Neuronal stem cell (in vitro differentiated cells): ENCODE data around the gene SAPCD2.

Experiments
- DNase-seq: peaks from one replicate; pipeline ENCODE4 v3.0.0-alpha.2; 2013; ENCODE audit warnings: low spot score
- H2AFZ ChIP-seq: one replicate; pipeline ENCODE4 v1.6.1; 2013; ENCODE audit warnings: mild to moderate bottlenecking, low read length, inconsistent platforms
- H2AK5ac ChIP-seq: 2 replicates; pipeline ENCODE4 v1.6.1; 2013; ENCODE audit warnings: low read depth, mild to moderate bottlenecking, inconsistent platforms, low read length, moderate library complexity, mixed read lengths
- H2BK120ac ChIP-seq: 2 replicates; pipeline ENCODE4 v1.6.1; 2013; ENCODE audit warnings: low read depth, mild to moderate bottlenecking, inconsistent platforms, low read length, moderate library complexity, mixed read lengths
- H2BK12ac ChIP-seq: one replicate; pipeline ENCODE4 v1.6.1; 2013; ENCODE audit warnings: low read length, inconsistent platforms
- H2BK15ac ChIP-seq: 2 replicates; pipeline ENCODE4 v1.6.1; 2013; ENCODE audit warnings: mild to moderate bottlenecking, low read length, inconsistent platforms, mixed read lengths
- H2BK5ac ChIP-seq: one replicate; pipeline ENCODE4 v1.6.1; 2013; ENCODE audit warnings: inconsistent platforms, mild to moderate bottlenecking, low read length, moderate library complexity
- H3K14ac ChIP-seq: one replicate; pipeline ENCODE4 v1.6.1; 2013; ENCODE audit warnings: low read length, inconsistent platforms
- H3K18ac ChIP-seq: 2 replicates; pipeline ENCODE4 v1.6.1; 2013; ENCODE audit warnings: low read length, inconsistent platforms
- H3K23ac ChIP-seq: 2 replicates; pipeline ENCODE4 v1.6.1; 2013; ENCODE audit warnings: low read depth, mild to moderate bottlenecking, mixed read lengths, low read length, inconsistent platforms; ENCODE audit not compliant: poor library complexity
- H3K27ac ChIP-seq: replicated peaks from 3 replicates; pipeline ENCODE4 v1.5.1; 2013; ENCODE audit warnings: low read length, inconsistent platforms
- H3K27me3 ChIP-seq, 3 experiments: 2 replicates each; pipeline ENCODE4 v1.6.1; 2013; ENCODE audit warnings: low read length in 3 of 3, mild to moderate bottlenecking in 2 of 3, inconsistent platforms in 1 of 3, low read depth in 1 of 3, mixed read lengths in 1 of 3, moderate library complexity in 1 of 3; ENCODE audit not compliant: control insufficient read depth in 3 of 3, insufficient read depth in 3 of 3
- H3K36me3 ChIP-seq, 2 donors: replicated peaks in 1 of 2; 2 replicates each; pipeline ENCODE4 v1.6.1; 2013; ENCODE audit warnings: low read length in 2 of 2; ENCODE audit not compliant: control insufficient read depth in 2 of 2, insufficient read depth in 2 of 2
- H3K4ac ChIP-seq: 2 replicates; pipeline ENCODE4 v1.6.1; 2013; ENCODE audit warnings: inconsistent platforms, mild to moderate bottlenecking, low read length, moderate library complexity
- H3K4me1 ChIP-seq, 2 donors: 1 replicate in 1 of 2; 2 replicates in 1 of 2; pipeline ENCODE4 v1.6.1; 2013; ENCODE audit warnings: low read length in 2 of 2, low read depth in 1 of 2; ENCODE audit not compliant: control insufficient read depth in 2 of 2, insufficient read depth in 1 of 2
- H3K4me2 ChIP-seq: one replicate; pipeline ENCODE4 v1.6.1; 2013; ENCODE audit warnings: mild to moderate bottlenecking, low read length, inconsistent platforms; ENCODE audit not compliant: insufficient read depth, poor library complexity, severe bottlenecking
- H3K4me3 ChIP-seq, 2 donors: 2 replicates each; pipeline ENCODE4 v1.5.1; 2013; ENCODE audit warnings: low read length in 2 of 2, mild to moderate bottlenecking in 2 of 2, inconsistent platforms in 1 of 2, moderate library complexity in 1 of 2
- H3K79me1 ChIP-seq: one replicate; pipeline ENCODE4 v1.6.1; 2013; ENCODE audit warnings: low read depth, mild to moderate bottlenecking, inconsistent platforms, low read length, moderate library complexity
- H3K9ac ChIP-seq: one replicate; pipeline ENCODE4 v1.6.1; 2013; ENCODE audit warnings: mild to moderate bottlenecking, low read depth, low read length, inconsistent platforms; ENCODE audit not compliant: poor library complexity
- H3K9me3 ChIP-seq, 2 donors: replicated peaks in 1 of 2; 2 replicates each; pipeline versions ENCODE3 to v1.6.1; 2013; ENCODE audit warnings: low read length in 2 of 2, mild to moderate bottlenecking in 2 of 2, inconsistent platforms in 1 of 2, low read depth in 1 of 2, mixed read lengths in 1 of 2, moderate library complexity in 1 of 2; ENCODE audit not compliant: control insufficient read depth in 2 of 2, insufficient read depth in 1 of 2
- H4K8ac ChIP-seq: one replicate; pipeline ENCODE4 v1.6.1; 2013; ENCODE audit warnings: low read depth, mild to moderate bottlenecking, inconsistent platforms, low read length, moderate library complexity
- H4K91ac ChIP-seq: one replicate; pipeline ENCODE4 v1.6.1; 2013; ENCODE audit warnings: low read length, low read depth, mild to moderate bottlenecking, inconsistent platforms; ENCODE audit not compliant: poor library complexity
- WGBS, 2 donors: extraction: QIAGEN DNeasy Blood & Tissue Kit; methylation state at CpG; one replicate each; pipeline ENCODE4 v1.1.7; 2013; ENCODE audit warnings: missing lambda C conversion rate in 2 of 2, mixed read lengths in 1 of 2; ENCODE audit not compliant: insufficient read length in 2 of 2, insufficient replicate concordance in 1 of 2; ENCODE audit errors: extremely low coverage in 2 of 2; 5-methylcytosine and 5-hydroxymethylcytosine counted together

The SAPCD2 gene

DNA sequence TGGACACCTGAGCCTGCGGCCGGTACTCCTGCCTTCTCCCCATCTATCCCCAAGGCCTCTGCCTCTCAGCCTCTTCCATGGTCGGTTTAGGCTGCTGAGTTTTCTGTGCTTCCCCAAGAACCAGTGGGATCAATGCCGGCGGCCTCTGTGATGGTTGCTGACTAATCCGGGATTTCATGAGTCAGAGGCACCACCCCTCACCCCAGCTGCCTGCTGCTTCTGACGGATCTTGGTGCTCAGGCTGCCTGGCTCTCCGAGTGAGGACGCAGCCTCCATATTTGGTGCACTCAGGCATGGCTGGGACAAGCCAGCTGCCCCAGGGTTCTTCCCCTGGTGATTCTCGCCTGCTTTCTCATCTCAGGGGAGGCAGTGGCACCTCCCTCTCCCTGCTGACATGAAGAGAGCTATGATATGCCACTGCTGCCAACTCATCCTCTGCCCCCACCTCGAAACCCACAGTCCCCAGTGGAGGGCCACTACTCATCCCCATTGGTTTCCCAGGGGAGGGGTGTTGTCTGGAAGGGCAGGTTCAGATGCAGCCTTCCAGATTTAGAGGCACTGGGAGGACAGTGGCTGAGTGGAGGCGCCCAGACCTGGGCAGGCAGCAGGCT, 13.1 kb upstream of the SAPCD2 start:
- H3K27ac ChIP-seq = no peak overlapping the region
- no CpG with 5 or more reads among the region's 12 CpGs for WGBS, 2 donors
- no peak for DNase-seq

GRCh38 chr9:137082925-137083290, 12.6 kb upstream of the SAPCD2 start:
- no peak overlapping the region for H3K4ac ChIP-seq
- DNase-seq = no peak
- H3K14ac ChIP-seq = no peak overlapping the region
- peak overlapping the region; percentile 44 for H2AK5ac ChIP-seq
- H3K9ac ChIP-seq = no peak overlapping the region
- peaks cover 0 to 10% of the 10 kb centered on the region in 2 donors for H3K9me3 ChIP-seq
- no CpG with 5 or more reads among the region's 8 CpGs for WGBS, 2 donors
- peak overlapping the region; percentile 20 for H2BK15ac ChIP-seq
- no peak overlapping the region for H2BK120ac ChIP-seq
- H2BK12ac ChIP-seq = no peak overlapping the region
- H3K4me1 ChIP-seq = peaks cover 17 to 22% of the 10 kb centered on the region in 2 donors
- H3K36me3 ChIP-seq = no peaks in the 10 kb centered on the region
- H3K27me3 ChIP-seq = peaks cover 21 to 70% (median 52%) of the 10 kb centered on the region in 3 experiments
- no peak overlapping the region for H3K4me2 ChIP-seq
- no peak overlapping the region for H3K27ac ChIP-seq
- H4K8ac ChIP-seq = no peak overlapping the region
- no peak overlapping the region for H3K4me3 ChIP-seq
- H4K91ac ChIP-seq = no peak overlapping the region
- H2BK5ac ChIP-seq = no peak overlapping the region
- H3K23ac ChIP-seq = no peak overlapping the region
- no peak overlapping the region for H3K18ac ChIP-seq
- no peak overlapping the region for H2AFZ ChIP-seq
- H3K79me1 ChIP-seq = peaks cover 7% of the 10 kb centered on the region

More for the DNA sequence above, 13.1 kb upstream of the SAPCD2 start:
- no peak overlapping the region for H2BK12ac ChIP-seq
- H2BK120ac ChIP-seq = no peak overlapping the region
- no peak overlapping the region for H2BK15ac ChIP-seq
- H2AK5ac ChIP-seq = peak overlapping the region; percentile 54
- H3K4me2 ChIP-seq = no peak overlapping the region
- peak overlapping the region; percentile 27 for H2AFZ ChIP-seq
- peaks cover 0 to 7% of the 10 kb centered on the region in 2 donors for H3K9me3 ChIP-seq
- H2BK5ac ChIP-seq = no peak overlapping the region
- no peak overlapping the region for H3K9ac ChIP-seq
- peak overlapping the region in 1 of 2 donors; percentile 18 for H3K4me3 ChIP-seq
- H3K36me3 ChIP-seq = peaks cover 0 to 5% of the 10 kb centered on the region in 2 donors
- H3K14ac ChIP-seq = no peak overlapping the region
- H4K91ac ChIP-seq = no peak overlapping the region
- H3K79me1 ChIP-seq = peaks cover 3% of the 10 kb centered on the region
- no peak overlapping the region for H4K8ac ChIP-seq
- H3K18ac ChIP-seq = no peak overlapping the region
- no peak overlapping the region for H3K4ac ChIP-seq
- no peak overlapping the region for H3K23ac ChIP-seq
- peaks cover 14 to 23% of the 10 kb centered on the region in 2 donors for H3K4me1 ChIP-seq
- peaks cover 15 to 64% (median 46%) of the 10 kb centered on the region in 3 experiments for H3K27me3 ChIP-seq

DNA sequence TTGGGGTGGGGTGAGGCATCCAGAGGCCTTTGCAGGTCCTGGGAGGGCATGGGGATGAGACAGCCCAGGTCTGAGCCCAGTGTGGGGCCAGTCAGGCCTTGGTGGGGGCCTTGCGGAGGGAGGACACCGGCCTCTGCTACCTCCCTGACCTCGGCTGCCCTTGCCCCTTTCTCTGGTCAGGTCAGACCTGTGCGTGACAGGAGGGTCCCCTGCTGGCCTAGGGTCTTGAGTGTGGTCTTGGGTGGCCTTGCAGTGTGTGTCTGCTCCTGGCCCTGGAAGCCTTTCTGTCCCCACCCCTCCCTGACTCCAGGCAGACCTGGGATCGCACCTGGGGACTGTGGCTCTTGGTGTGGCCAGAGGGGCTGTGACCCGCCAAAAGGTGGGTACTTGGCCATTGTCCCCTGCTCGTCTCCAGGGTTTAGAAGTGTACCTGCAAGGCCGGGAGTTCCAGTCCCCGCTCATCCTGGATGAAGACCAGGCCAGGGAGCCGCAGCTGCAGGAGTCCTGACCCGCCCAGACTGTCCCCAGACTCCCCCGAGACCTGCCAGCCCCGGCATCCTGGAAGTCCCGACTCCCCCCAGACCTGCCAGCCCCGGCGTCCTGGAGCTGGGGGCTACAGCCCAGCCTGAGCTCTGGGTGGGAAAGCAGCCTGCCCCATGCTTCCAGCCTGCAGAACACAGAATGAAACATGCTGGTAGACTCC, 12.0 kb upstream of the SAPCD2 start:
- Histone ChIP-seq H3K4me3 (peak overlapping the region in 1 of 2 donors; percentile 48), H2BK15ac (peak overlapping the region; percentile 93), H3K9ac (peak overlapping the region; percentile 77), H3K4me1 (peaks cover 14 to 17% of the 10 kb centered on the region in 2 donors), H2BK120ac (no peak overlapping the region), H3K4ac (no peak overlapping the region), H3K27me3 (peaks cover 26 to 76% (median 58%) of the 10 kb centered on the region in 3 experiments), H3K36me3 (no peaks in the 10 kb centered on the region), H2BK12ac (no peak overlapping the region), H3K4me2 (no peak overlapping the region), H3K27ac (no peak overlapping the region), H4K8ac (no peak overlapping the region), H3K18ac (peak overlapping the region; percentile 57), H2BK5ac (no peak overlapping the region), H4K91ac (no peak overlapping the region), H3K14ac (no peak overlapping the region), H2AFZ (no peak overlapping the region), H2AK5ac (peak overlapping the region; percentile 44), H3K79me1 (peaks cover 7% of the 10 kb centered on the region), H3K9me3 (peaks cover 0 to 10% of the 10 kb centered on the region in 2 donors), H3K23ac (no peak overlapping the region)
- DNase-seq = no peak
- WGBS, 2 donors = no CpG with 5 or more reads among the region's 16 CpGs
